ENCODE data around the gene WDR46.
A peak's percentile ranks its signal among the peaks of the same experiment; 100 is the strongest.
"Not testable (repeated sequence)": the region's sequence is repeated elsewhere in the genome, so short reads cannot be mapped to it uniquely, and the experiment has no call there.

The WDR46 gene

GRCh38 chr6:33273129-33273923 lies 15.7 kb downstream of the WDR46 start:
- no peak for TF ChIP-seq POLR2A (IDR thresholded peaks at IDR 0.05; ENCODE audit: low read depth, low read length)
- FAIRE-seq (no peak), DNase-seq (ENCODE audit: insufficient read length, low spot score) (no peak)

- no peak for FAIRE-seq
- DNase-seq (ENCODE audit: insufficient read length, low spot score): no peak
- no peak for TF ChIP-seq POLR2A (IDR thresholded peaks at IDR 0.05; ENCODE audit: low read depth, low read length)
Observed at GRCh38 chr6:33272275-33273128, 16.5 kb downstream of the WDR46 start.

GRCh38 chr6:33271468-33272274 lies 17.4 kb downstream of the WDR46 start, which contains the start of the genes RPS18 and VPS52:
Gene RPS18, plus strand, starts transcription at chr6:33272075. Its CDS starts 45 bp downstream, at chr6:33272120.
Gene VPS52, minus strand, starts transcription at chr6:33271876. Its CDS starts 201 bp downstream, at chr6:33271675.
- FAIRE-seq (peak; percentile 85), DNase-seq (ENCODE audit: insufficient read length, low spot score) (no peak)
- peak; percentile 98 for TF ChIP-seq POLR2A (IDR thresholded peaks at IDR 0.05; ENCODE audit: low read depth, low read length)

GRCh38 chr6:33271117-33271467 lies 17.9 kb downstream of the WDR46 start:
- FAIRE-seq (no peak), DNase-seq (ENCODE audit: insufficient read length, low spot score) (no peak)
- TF ChIP-seq POLR2A (IDR thresholded peaks at IDR 0.05; ENCODE audit: low read depth, low read length): no peak

GRCh38 chr6:33264015-33264414 lies 25.0 kb downstream of the WDR46 start:
- FAIRE-seq: no peak
- TF ChIP-seq POLR2A (IDR thresholded peaks at IDR 0.05; ENCODE audit: low read depth, low read length): no peak

GRCh38 chr6:33262490-33262889 lies 26.5 kb downstream of the WDR46 start:
- not testable (repeated sequence) for FAIRE-seq; DNase-seq (ENCODE audit: insufficient read length, low spot score)

More at GRCh38 chr6:33264015-33264414, 25.0 kb downstream of the WDR46 start:
- no peak for DNase-seq (ENCODE audit: insufficient read length, low spot score)

- FAIRE-seq: no peak
Observed at GRCh38 chr6:33259032-33259431, 30.0 kb downstream of the WDR46 start.

GRCh38 chr6:33254591-33254990 lies 34.4 kb downstream of the WDR46 start:
- FAIRE-seq (no peak), DNase-seq (ENCODE audit: insufficient read length, low spot score) (no peak)
- no peak for TF ChIP-seq POLR2A (IDR thresholded peaks at IDR 0.05; ENCODE audit: low read depth, low read length)

More at GRCh38 chr6:33259032-33259431, 30.0 kb downstream of the WDR46 start:
- no peak for DNase-seq (ENCODE audit: insufficient read length, low spot score)
- TF ChIP-seq POLR2A (IDR thresholded peaks at IDR 0.05; ENCODE audit: low read depth, low read length): no peak

- DNase-seq (ENCODE audit: insufficient read length, low spot score) (no peak), FAIRE-seq (no peak)
- no peak for TF ChIP-seq POLR2A (IDR thresholded peaks at IDR 0.05; ENCODE audit: low read depth, low read length)
Observed at GRCh38 chr6:33252759-33253158, 36.3 kb downstream of the WDR46 start.

- DNase-seq (ENCODE audit: insufficient read length, low spot score): no peak
- TF ChIP-seq POLR2A (IDR thresholded peaks at IDR 0.05; ENCODE audit: low read depth, low read length): no peak
- FAIRE-seq: no peak
Observed at GRCh38 chr6:33251395-33252012, 37.5 kb downstream of the WDR46 start.

GRCh38 chr6:33250731-33251130 lies 38.3 kb downstream of the WDR46 start:
- DNase-seq (ENCODE audit: insufficient read length, low spot score): no peak
- TF ChIP-seq POLR2A (IDR thresholded peaks at IDR 0.05; ENCODE audit: low read depth, low read length): no peak
- no peak for FAIRE-seq

GRCh38 chr6:33249732-33250630 lies 39.1 kb downstream of the WDR46 start:
- no peak for DNase-seq (ENCODE audit: insufficient read length, low spot score)
- FAIRE-seq: no peak

More at GRCh38 chr6:33249732-33250630, 39.1 kb downstream of the WDR46 start:
- TF ChIP-seq POLR2A (IDR thresholded peaks at IDR 0.05; ENCODE audit: low read depth, low read length): no peak
